ENCODE measurements around the gene GALNT13.

The GALNT13 gene

GRCh38 chr2:153875801-153876466 lies 4.2 kb downstream of the GALNT13 start:
- H3K27ac ChIP-seq (ENCODE audit: low read length) = no peak overlapping the region
- no peak overlapping the region for H3K9ac ChIP-seq (ENCODE audit: low read length)
- no peak overlapping the region for H3K4me3 ChIP-seq (ENCODE audit: low read length)
- H3K9me3 ChIP-seq (ENCODE audit: control insufficient read depth, low read depth, low read length) = no peaks in the 10 kb centered on the region
- H3K36me3 ChIP-seq (ENCODE audit: control insufficient read depth, low read depth, low read length) = no peaks in the 10 kb centered on the region
- H3K4me1 ChIP-seq (ENCODE audit: control insufficient read depth, low read depth, low read length) = peaks cover 3% of the 10 kb centered on the region
- peaks cover 40% of the 10 kb centered on the region for H3K27me3 ChIP-seq (ENCODE audit: control insufficient read depth, insufficient read depth, low read length)

GRCh38 chr2:153880926-153881325 lies 9.2 kb downstream of the GALNT13 start:
- Histone ChIP-seq H3K36me3 (ENCODE audit: control insufficient read depth, low read depth, low read length) (no peaks in the 10 kb centered on the region), H3K9me3 (ENCODE audit: control insufficient read depth, low read depth, low read length) (no peaks in the 10 kb centered on the region), H3K9ac (ENCODE audit: low read length) (no peak overlapping the region), H3K4me1 (ENCODE audit: control insufficient read depth, low read depth, low read length) (no peaks in the 10 kb centered on the region), H3K4me3 (ENCODE audit: low read length) (no peak overlapping the region), H3K27me3 (ENCODE audit: control insufficient read depth, insufficient read depth, low read length) (peaks cover under 1% of the 10 kb centered on the region), H3K27ac (ENCODE audit: low read length) (no peak overlapping the region)

- Histone ChIP-seq H3K4me1 (ENCODE audit: control insufficient read depth, low read depth, low read length) (peaks cover 12% of the 10 kb centered on the region), H3K4me3 (ENCODE audit: low read length) (no peak overlapping the region), H3K9me3 (ENCODE audit: control insufficient read depth, low read depth, low read length) (no peaks in the 10 kb centered on the region), H3K9ac (ENCODE audit: low read length) (no peak overlapping the region), H3K27me3 (ENCODE audit: control insufficient read depth, insufficient read depth, low read length) (no peaks in the 10 kb centered on the region), H3K36me3 (ENCODE audit: control insufficient read depth, low read depth, low read length) (no peaks in the 10 kb centered on the region), H3K27ac (ENCODE audit: low read length) (no peak overlapping the region)
Observed at GRCh38 chr2:153886833-153887232, 15.1 kb downstream of the GALNT13 start.

- no peak overlapping the region for H3K4me3 ChIP-seq (ENCODE audit: low read length)
- no peaks in the 10 kb centered on the region for H3K36me3 ChIP-seq (ENCODE audit: control insufficient read depth, low read depth, low read length)
- peaks cover 14% of the 10 kb centered on the region for H3K4me1 ChIP-seq (ENCODE audit: control insufficient read depth, low read depth, low read length)
- no peak overlapping the region for H3K27ac ChIP-seq (ENCODE audit: low read length)
- H3K9ac ChIP-seq (ENCODE audit: low read length) = no peak overlapping the region
- no peaks in the 10 kb centered on the region for H3K9me3 ChIP-seq (ENCODE audit: control insufficient read depth, low read depth, low read length)
- H3K27me3 ChIP-seq (ENCODE audit: control insufficient read depth, insufficient read depth, low read length) = no peaks in the 10 kb centered on the region
Observed at GRCh38 chr2:153890576-153890975, 18.9 kb downstream of the GALNT13 start.

- peaks cover 14% of the 10 kb centered on the region for H3K4me1 ChIP-seq (ENCODE audit: control insufficient read depth, low read depth, low read length)
- no peak overlapping the region for H3K27ac ChIP-seq (ENCODE audit: low read length)
- no peaks in the 10 kb centered on the region for H3K9me3 ChIP-seq (ENCODE audit: control insufficient read depth, low read depth, low read length)
- no peak overlapping the region for H3K9ac ChIP-seq (ENCODE audit: low read length)
- H3K36me3 ChIP-seq (ENCODE audit: control insufficient read depth, low read depth, low read length) = no peaks in the 10 kb centered on the region
- no peak overlapping the region for H3K4me3 ChIP-seq (ENCODE audit: low read length)
- no peaks in the 10 kb centered on the region for H3K27me3 ChIP-seq (ENCODE audit: control insufficient read depth, insufficient read depth, low read length)
Observed at GRCh38 chr2:153891051-153891450, 19.3 kb downstream of the GALNT13 start.

GRCh38 chr2:153912798-153913396 lies 41.2 kb downstream of the GALNT13 start:
- Histone ChIP-seq H3K36me3 (ENCODE audit: control insufficient read depth, low read depth, low read length) (no peaks in the 10 kb centered on the region), H3K27me3 (ENCODE audit: control insufficient read depth, insufficient read depth, low read length) (no peaks in the 10 kb centered on the region), H3K27ac (ENCODE audit: low read length) (no peak overlapping the region), H3K9ac (ENCODE audit: low read length) (no peak overlapping the region), H3K9me3 (ENCODE audit: control insufficient read depth, low read depth, low read length) (no peaks in the 10 kb centered on the region), H3K4me1 (ENCODE audit: control insufficient read depth, low read depth, low read length) (no peaks in the 10 kb centered on the region), H3K4me3 (ENCODE audit: low read length) (no peak overlapping the region)

GRCh38 chr2:153917570-153917969 lies 45.8 kb downstream of the GALNT13 start:
- no peaks in the 10 kb centered on the region for H3K27me3 ChIP-seq (ENCODE audit: control insufficient read depth, insufficient read depth, low read length)
- H3K4me3 ChIP-seq (ENCODE audit: low read length) = no peak overlapping the region
- no peaks in the 10 kb centered on the region for H3K36me3 ChIP-seq (ENCODE audit: control insufficient read depth, low read depth, low read length)
- no peaks in the 10 kb centered on the region for H3K4me1 ChIP-seq (ENCODE audit: control insufficient read depth, low read depth, low read length)
- no peaks in the 10 kb centered on the region for H3K9me3 ChIP-seq (ENCODE audit: control insufficient read depth, low read depth, low read length)
- H3K9ac ChIP-seq (ENCODE audit: low read length) = no peak overlapping the region
- H3K27ac ChIP-seq (ENCODE audit: low read length) = no peak overlapping the region

GRCh38 chr2:153935511-153935910 lies 63.8 kb downstream of the GALNT13 start:
- Histone ChIP-seq H3K4me1 (ENCODE audit: control insufficient read depth, low read depth, low read length) (no peaks in the 10 kb centered on the region), H3K36me3 (ENCODE audit: control insufficient read depth, low read depth, low read length) (no peaks in the 10 kb centered on the region), H3K27me3 (ENCODE audit: control insufficient read depth, insufficient read depth, low read length) (no peaks in the 10 kb centered on the region), H3K9ac (ENCODE audit: low read length) (no peak overlapping the region), H3K4me3 (ENCODE audit: low read length) (no peak overlapping the region), H3K27ac (ENCODE audit: low read length) (no peak overlapping the region), H3K9me3 (ENCODE audit: control insufficient read depth, low read depth, low read length) (no peaks in the 10 kb centered on the region)

GRCh38 chr2:153939124-153939796 lies 67.5 kb downstream of the GALNT13 start:
- no peak overlapping the region for H3K4me3 ChIP-seq (ENCODE audit: low read length)
- H3K27me3 ChIP-seq (ENCODE audit: control insufficient read depth, insufficient read depth, low read length) = no peaks in the 10 kb centered on the region
- no peaks in the 10 kb centered on the region for H3K4me1 ChIP-seq (ENCODE audit: control insufficient read depth, low read depth, low read length)
- H3K36me3 ChIP-seq (ENCODE audit: control insufficient read depth, low read depth, low read length) = no peaks in the 10 kb centered on the region
- no peak overlapping the region for H3K9ac ChIP-seq (ENCODE audit: low read length)
- H3K9me3 ChIP-seq (ENCODE audit: control insufficient read depth, low read depth, low read length) = no peaks in the 10 kb centered on the region
- no peak overlapping the region for H3K27ac ChIP-seq (ENCODE audit: low read length)

GRCh38 chr2:153940511-153940910 lies 68.8 kb downstream of the GALNT13 start:
- no peak overlapping the region for H3K27ac ChIP-seq (ENCODE audit: low read length)
- H3K4me1 ChIP-seq (ENCODE audit: control insufficient read depth, low read depth, low read length) = no peaks in the 10 kb centered on the region
- no peaks in the 10 kb centered on the region for H3K9me3 ChIP-seq (ENCODE audit: control insufficient read depth, low read depth, low read length)
- H3K36me3 ChIP-seq (ENCODE audit: control insufficient read depth, low read depth, low read length) = no peaks in the 10 kb centered on the region
- H3K4me3 ChIP-seq (ENCODE audit: low read length) = no peak overlapping the region
- H3K27me3 ChIP-seq (ENCODE audit: control insufficient read depth, insufficient read depth, low read length) = no peaks in the 10 kb centered on the region
- H3K9ac ChIP-seq (ENCODE audit: low read length) = no peak overlapping the region

- no peak overlapping the region for H3K9ac ChIP-seq (ENCODE audit: low read length)
- no peaks in the 10 kb centered on the region for H3K36me3 ChIP-seq (ENCODE audit: control insufficient read depth, low read depth, low read length)
- no peaks in the 10 kb centered on the region for H3K9me3 ChIP-seq (ENCODE audit: control insufficient read depth, low read depth, low read length)
- no peaks in the 10 kb centered on the region for H3K4me1 ChIP-seq (ENCODE audit: control insufficient read depth, low read depth, low read length)
- no peak overlapping the region for H3K27ac ChIP-seq (ENCODE audit: low read length)
- H3K4me3 ChIP-seq (ENCODE audit: low read length) = no peak overlapping the region
- H3K27me3 ChIP-seq (ENCODE audit: control insufficient read depth, insufficient read depth, low read length) = no peaks in the 10 kb centered on the region
Observed at GRCh38 chr2:153944800-153945199, 73.1 kb downstream of the GALNT13 start.

- no peaks in the 10 kb centered on the region for H3K4me1 ChIP-seq (ENCODE audit: control insufficient read depth, low read depth, low read length)
Observed at GRCh38 chr2:153946036-153946435, 74.3 kb downstream of the GALNT13 start.

More at GRCh38 chr2:153946036-153946435, 74.3 kb downstream of the GALNT13 start:
- no peaks in the 10 kb centered on the region for H3K9me3 ChIP-seq (ENCODE audit: control insufficient read depth, low read depth, low read length)
- no peak overlapping the region for H3K9ac ChIP-seq (ENCODE audit: low read length)
- H3K4me3 ChIP-seq (ENCODE audit: low read length) = no peak overlapping the region
- no peak overlapping the region for H3K27ac ChIP-seq (ENCODE audit: low read length)
- no peaks in the 10 kb centered on the region for H3K36me3 ChIP-seq (ENCODE audit: control insufficient read depth, low read depth, low read length)
- H3K27me3 ChIP-seq (ENCODE audit: control insufficient read depth, insufficient read depth, low read length) = no peaks in the 10 kb centered on the region
